T-helper 2 cell treated with Interferon-gamma antibody and Interleukin-4, amounts not matched to agents 100 ng/mL and 5 ng/mL, for 36 hours (primary cell): Measurements from ENCODE around the gene SLC24A3. TPM values are rescaled to one million over a fixed set of nuclear protein-coding genes. Genes with fewer than 3 reads are reported as not detected.

Experiments
- intact Hi-C: fragments of 100-400 bp; cut with micrococcal nuclease; formaldehyde crosslinking; loops from one replicate; pipeline ENCODE4 v1.15.1; 2023
- total RNA-seq: library from RNA; stranded (reverse); gene quantifications from 2 replicates; pipeline ENCODE4 v1.2.3, GENCODE V29; 2022

SLC24A3 gene
- total RNA-seq, 1 donor from 2014 or later, result not detected

GRCh38 chr20:19269737-19270340 is 57.4 kb downstream of the SLC24A3 start:
- intact Hi-C loops, result loop anchor here (10.0 kb wide), 1 partner anchor 65 kb away; no protein-coding TSS in a partner anchor

GRCh38 chr20:19271879-19272651 is 59.6 kb downstream of the SLC24A3 start:
- intact Hi-C loops, result no loop called here

- intact Hi-C loops, result no loop called here
Measured at GRCh38 chr20:19272976-19273654, 60.7 kb downstream of the SLC24A3 start.

- intact Hi-C loops, result no loop called here
Measured at GRCh38 chr20:19274001-19274400, 61.6 kb downstream of the SLC24A3 start.

GRCh38 chr20:19274412-19275015 is 62.1 kb downstream of the SLC24A3 start:
- intact Hi-C loops, result no loop called here

GRCh38 chr20:19275038-19275629 is 62.7 kb downstream of the SLC24A3 start:
- intact Hi-C loops, result no loop called here

GRCh38 chr20:19275630-19276071 is 63.2 kb downstream of the SLC24A3 start:
- intact Hi-C loops, result no loop called here

- intact Hi-C loops, result no loop called here
Measured at GRCh38 chr20:19277381-19277780, 64.9 kb downstream of the SLC24A3 start.

- intact Hi-C loops, result no loop called here
Measured at GRCh38 chr20:19283490-19284025, 71.1 kb downstream of the SLC24A3 start.

- intact Hi-C loops, result no loop called here
Measured at GRCh38 chr20:19284400-19285178, 72.1 kb downstream of the SLC24A3 start.

GRCh38 chr20:19285436-19285835 is 73.0 kb downstream of the SLC24A3 start:
- intact Hi-C loops, result no loop called here

GRCh38 chr20:19288061-19288460 is 75.6 kb downstream of the SLC24A3 start:
- intact Hi-C loops, result no loop called here

GRCh38 chr20:19288636-19289035 is 76.2 kb downstream of the SLC24A3 start:
- intact Hi-C loops, result no loop called here

- intact Hi-C loops, result no loop called here
Measured at GRCh38 chr20:19289451-19289850, 77.0 kb downstream of the SLC24A3 start.

- intact Hi-C loops, result no loop called here
Measured at GRCh38 chr20:19291024-19291817, 78.8 kb downstream of the SLC24A3 start.

- intact Hi-C loops, result no loop called here
Measured at GRCh38 chr20:19291818-19292132, 79.3 kb downstream of the SLC24A3 start.

GRCh38 chr20:19292254-19292653 is 79.8 kb downstream of the SLC24A3 start:
- intact Hi-C loops, result no loop called here

GRCh38 chr20:19295076-19295475 is 82.6 kb downstream of the SLC24A3 start:
- intact Hi-C loops, result no loop called here

- intact Hi-C loops, result no loop called here
Measured at GRCh38 chr20:19298652-19299051, 86.2 kb downstream of the SLC24A3 start.

GRCh38 chr20:19300395-19300794 is 88.0 kb downstream of the SLC24A3 start:
- intact Hi-C loops, result no loop called here
